Fibroblast of villous mesenchyme (primary cell): ENCODE measurements around the gene TRPC4AP. TPM values are rescaled to one million over a fixed set of nuclear protein-coding genes. Genes with fewer than 3 reads are reported as not detected.
A peak's percentile ranks its signal among the peaks of the same experiment; 100 is the strongest.

Experiments used
- DNase-seq: peaks from one replicate; pipeline ENCODE4 v3.0.0-alpha.2; 2010; ENCODE audit warnings: low read depth
- H3K4me3 ChIP-seq: 2 replicates; pipeline ENCODE4 v1.5.1; 2011; ENCODE audit warnings: low read depth, mild to moderate bottlenecking, low read length
- total RNA-seq: library from RNA; depleted of rRNA; stranded (reverse); fragments of >200 nt; gene quantifications from 2 replicates; pipeline ENCODE4 v1.2.3, GENCODE V29; 2012
- TF ChIP-seq, protein P1 (sequence below): IDR thresholded peaks from 2 replicates; pipeline ENCODE4 v1.5.1; 2012; ENCODE audit warnings: low read depth, mild to moderate bottlenecking, low read length; ENCODE audit not compliant: insufficient read depth

TRPC4AP gene
- total RNA-seq, 1 donor, result 96.7 TPM

DNA sequence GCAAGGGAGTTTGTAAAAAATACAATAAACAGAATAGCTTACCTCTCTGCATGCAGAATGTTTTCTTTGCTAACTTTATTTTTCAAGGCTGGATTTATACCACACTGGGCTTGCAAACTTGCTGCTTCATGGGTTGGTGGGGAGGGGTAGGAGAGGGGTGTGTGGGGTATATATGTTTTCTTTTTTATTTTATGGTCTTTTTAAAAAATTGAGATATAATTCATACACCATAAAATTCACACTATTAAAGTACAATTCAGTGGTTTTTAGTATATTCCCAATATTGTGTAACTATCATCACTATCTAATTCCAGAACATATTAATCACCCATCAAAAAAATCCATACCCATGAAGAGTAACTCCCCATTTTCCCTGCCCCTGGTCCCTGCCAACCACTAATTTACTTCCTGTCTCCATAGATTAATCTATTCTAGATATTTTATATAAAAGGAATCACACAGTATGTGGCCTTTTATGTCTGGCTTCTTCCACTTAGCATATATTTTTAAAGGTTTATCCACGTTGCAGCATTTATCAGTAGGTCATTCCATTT is 14.3 kb upstream of the TRPC4AP start:
- H3K4me3 ChIP-seq, result no peak overlapping the region
- DNase-seq, result no peak
- TF ChIP-seq, protein P1, sequence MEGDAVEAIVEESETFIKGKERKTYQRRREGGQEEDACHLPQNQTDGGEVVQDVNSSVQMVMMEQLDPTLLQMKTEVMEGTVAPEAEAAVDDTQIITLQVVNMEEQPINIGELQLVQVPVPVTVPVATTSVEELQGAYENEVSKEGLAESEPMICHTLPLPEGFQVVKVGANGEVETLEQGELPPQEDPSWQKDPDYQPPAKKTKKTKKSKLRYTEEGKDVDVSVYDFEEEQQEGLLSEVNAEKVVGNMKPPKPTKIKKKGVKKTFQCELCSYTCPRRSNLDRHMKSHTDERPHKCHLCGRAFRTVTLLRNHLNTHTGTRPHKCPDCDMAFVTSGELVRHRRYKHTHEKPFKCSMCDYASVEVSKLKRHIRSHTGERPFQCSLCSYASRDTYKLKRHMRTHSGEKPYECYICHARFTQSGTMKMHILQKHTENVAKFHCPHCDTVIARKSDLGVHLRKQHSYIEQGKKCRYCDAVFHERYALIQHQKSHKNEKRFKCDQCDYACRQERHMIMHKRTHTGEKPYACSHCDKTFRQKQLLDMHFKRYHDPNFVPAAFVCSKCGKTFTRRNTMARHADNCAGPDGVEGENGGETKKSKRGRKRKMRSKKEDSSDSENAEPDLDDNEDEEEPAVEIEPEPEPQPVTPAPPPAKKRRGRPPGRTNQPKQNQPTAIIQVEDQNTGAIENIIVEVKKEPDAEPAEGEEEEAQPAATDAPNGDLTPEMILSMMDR, result no peak

DNA sequence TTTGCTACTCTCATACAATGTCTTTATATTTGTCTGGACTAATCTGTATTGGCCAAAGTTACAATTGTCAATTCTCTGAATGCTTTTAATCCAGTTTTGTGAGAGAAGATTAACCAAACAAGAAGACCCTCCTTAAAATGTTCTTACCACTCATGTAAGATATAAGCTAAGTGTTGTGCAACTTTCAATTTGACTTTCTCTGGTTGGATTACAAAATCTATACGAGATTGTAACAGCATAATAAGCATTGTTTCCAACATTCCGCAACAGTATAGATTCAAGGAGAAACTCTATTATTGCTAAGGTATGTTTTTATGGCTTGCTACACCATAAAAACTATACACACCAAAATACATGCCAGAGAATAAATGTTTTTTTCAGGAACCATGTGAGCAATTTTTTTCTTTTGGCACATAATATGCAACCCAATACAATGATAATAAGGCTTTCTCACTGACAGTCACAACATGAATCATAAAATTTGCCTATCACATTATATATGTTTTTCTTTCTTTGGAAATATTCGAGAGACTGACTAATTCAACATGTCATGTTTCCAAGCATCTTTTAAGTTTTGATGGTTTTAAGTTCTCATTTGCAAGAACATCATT is 12.2 kb upstream of the TRPC4AP start:
- DNase-seq, result no peak
- H3K4me3 ChIP-seq, result no peak overlapping the region
- TF ChIP-seq, protein P1, result no peak

DNA sequence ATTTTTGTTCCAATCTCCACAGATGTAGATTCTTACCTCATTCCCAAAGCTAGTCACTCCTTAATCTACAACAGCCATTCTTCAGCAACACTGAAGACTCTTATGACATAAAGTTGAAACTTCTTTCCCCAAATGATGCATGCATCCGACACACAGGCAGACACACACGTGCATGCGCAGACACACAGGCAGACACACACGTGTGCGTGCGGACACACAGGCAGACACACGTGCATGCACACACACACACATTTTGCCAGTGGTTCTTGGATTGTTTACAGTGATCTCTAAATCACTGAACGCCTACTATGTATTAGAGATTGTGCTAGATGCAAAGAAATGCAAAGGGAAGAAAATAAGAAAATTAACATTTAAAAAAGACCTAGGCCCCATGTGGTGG is 9.0 kb upstream of the TRPC4AP start:
- no peak overlapping the region for H3K4me3 ChIP-seq
- DNase-seq, result no peak
- TF ChIP-seq, protein P1, result no peak

DNA sequence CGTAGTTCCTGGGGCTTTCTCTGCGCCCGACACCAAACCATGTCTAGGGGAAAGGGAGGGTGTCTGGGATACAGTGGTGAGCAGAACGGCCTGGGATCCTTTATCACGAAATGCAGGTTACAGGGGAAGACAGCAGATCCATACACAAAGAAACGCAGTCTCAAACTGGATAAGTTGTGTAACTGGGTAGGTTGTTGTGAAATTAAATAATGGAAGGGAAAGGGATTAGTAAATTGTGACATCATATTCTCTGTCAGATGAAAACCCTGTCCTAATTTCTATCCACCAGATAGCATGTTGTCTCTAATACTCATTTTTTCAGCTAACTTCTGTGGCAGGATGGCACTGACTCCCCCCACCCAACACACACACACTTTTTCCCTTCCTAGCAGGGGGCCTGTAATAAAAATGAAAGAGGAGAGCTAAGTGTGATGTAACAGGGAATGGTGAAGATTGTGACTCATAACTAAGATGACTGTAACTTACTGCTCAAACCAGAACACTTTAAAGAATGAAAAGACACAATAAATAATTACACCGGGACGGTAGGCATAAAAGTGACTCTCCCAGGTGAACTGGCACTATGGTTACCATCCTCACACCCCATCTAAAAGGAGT is 769 bp upstream of the TRPC4AP start:
- peak; percentile 82 for DNase-seq
- H3K4me3 ChIP-seq, result peak overlapping the region; percentile 86

DNA sequence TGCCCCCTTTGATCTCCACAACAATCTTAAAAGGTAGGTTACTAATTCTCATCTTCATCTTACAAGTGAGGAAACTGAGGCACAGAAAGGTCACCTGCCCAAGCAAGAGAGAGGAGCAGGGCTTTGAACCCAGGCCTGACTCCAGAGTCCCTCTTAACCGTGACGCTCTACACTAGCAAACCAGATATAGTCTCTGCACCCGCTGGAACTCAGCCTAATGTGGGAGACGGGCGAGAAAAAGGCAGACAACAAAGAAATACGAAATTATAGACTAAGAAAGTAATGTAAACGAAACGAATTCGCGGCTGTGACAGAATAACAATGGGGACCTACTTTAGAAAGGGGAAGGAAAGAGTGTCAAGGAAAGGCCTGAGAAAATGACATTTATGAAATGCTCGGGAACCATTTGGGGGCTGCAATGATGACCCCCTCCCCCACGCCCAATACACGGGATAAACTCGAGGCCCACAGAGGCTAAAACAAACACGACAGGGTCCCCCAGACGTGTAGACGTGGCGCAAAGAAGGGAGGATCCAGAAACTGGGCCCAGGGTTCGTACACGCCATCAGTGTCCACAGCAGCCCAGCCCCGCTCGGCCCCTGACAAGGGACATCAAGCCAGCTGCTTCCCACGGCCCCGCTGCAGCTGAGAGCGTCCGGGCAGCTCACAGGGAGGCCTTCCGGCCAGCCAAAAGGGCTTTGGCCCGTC is 637 bp downstream of the TRPC4AP start:
- H3K4me3 ChIP-seq, result peak overlapping the region; percentile 86
- DNase-seq, result peak; percentile 33
- TF ChIP-seq, protein P1, result no peak

More for the DNA sequence above, 769 bp upstream of the TRPC4AP start:
- TF ChIP-seq, protein P1, result no peak

DNA sequence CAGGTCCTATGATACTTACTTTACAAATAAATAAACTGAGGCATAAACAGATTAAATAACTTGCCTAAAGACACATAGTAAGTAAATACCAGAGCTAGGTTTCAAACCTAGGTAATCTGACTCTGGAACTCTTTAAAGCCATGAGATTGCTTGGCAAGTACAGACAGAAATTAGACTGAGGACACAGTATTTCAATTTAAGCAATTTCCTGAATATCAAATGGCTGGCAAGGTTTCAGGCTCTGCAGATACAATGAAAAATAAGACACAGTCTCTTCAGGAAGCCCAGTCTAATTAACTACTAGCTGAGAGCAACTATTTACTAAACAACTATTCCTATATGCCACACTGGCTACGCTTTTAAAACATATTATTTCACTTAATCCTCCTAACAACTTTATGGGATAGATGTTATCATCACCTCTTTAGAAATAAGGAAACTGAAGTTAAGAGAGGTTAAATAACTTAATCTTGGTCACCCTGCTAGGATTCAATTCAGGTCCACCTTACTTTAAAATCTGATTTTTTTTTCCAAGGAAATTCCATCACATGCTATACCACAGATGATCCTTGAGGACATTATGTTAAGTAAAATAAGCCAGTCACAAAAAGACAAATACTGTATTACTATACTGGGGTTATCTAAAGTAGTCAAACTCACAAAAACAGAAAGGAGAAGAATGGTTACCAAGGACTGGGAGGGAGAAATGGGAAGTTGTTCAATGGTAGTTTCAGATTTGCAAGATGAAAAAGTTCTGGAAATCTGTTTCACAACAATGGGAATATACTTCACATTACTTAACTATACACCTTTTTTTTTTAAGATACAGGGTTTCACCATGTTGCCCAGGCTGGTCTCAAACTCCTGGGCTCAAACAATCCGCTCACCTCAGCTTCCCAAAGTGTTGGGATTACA is 4.1 kb downstream of the TRPC4AP start:
- TF ChIP-seq, protein P1, result no peak
- H3K4me3 ChIP-seq, result no peak overlapping the region
- DNase-seq, result no peak
